Measurements from ENCODE around the gene SLC38A3.

- TF ChIP-seq CTCF (IDR thresholded peaks at IDR 0.05) = no peak
- TF ChIP-seq ZFX (IDR thresholded peaks at IDR 0.05; ENCODE audit: borderline replicate concordance) = no peak
Measured at GRCh38 chr3:50165910-50166538, 39.0 kb upstream of the SLC38A3 start.
